Lung (tissue), 12 donors: ENCODE measurements around the gene RAB8B. TPM values are rescaled to one million over a fixed set of nuclear protein-coding genes. Genes with fewer than 3 reads are reported as not detected.

Source experiments
- ATAC-seq: fragments of 200-7000 bp; cut with Tn5 transposase; one replicate; pipeline ENCODE4 v1.9.1; 2020; ENCODE audit warnings: moderate number of reproducible peaks; ENCODE audit not compliant: insufficient read depth, low FRiP score
- DNase-seq, 3 donors: peaks; one replicate each; pipeline ENCODE4 v3.0.0-alpha.2; 2013 to 2017
- H3K27ac ChIP-seq, 2 donors: one replicate each; pipeline ENCODE4 v1.5.1; 2013; ENCODE audit warnings: mild to moderate bottlenecking in 2 of 2, moderate library complexity in 2 of 2, control low read depth in 1 of 2, inconsistent platforms in 1 of 2, low read depth in 1 of 2, low read length in 1 of 2
- H3K27me3 ChIP-seq, 3 donors: one replicate each; pipeline ENCODE4 v1.5.1; 2013; ENCODE audit warnings: low read length in 2 of 3; ENCODE audit not compliant: control insufficient read depth in 3 of 3, insufficient read depth in 3 of 3
- H3K36me3 ChIP-seq, 4 donors: one replicate each; pipeline ENCODE4 v1.5.1; 2013; ENCODE audit warnings: low read length in 4 of 4, mild to moderate bottlenecking in 1 of 4, moderate library complexity in 1 of 4; ENCODE audit not compliant: control insufficient read depth in 4 of 4, insufficient read depth in 4 of 4
- H3K4me1 ChIP-seq, 5 donors: one replicate each; pipeline ENCODE4 v1.5.1; 2013; ENCODE audit warnings: low read length in 5 of 5, mild to moderate bottlenecking in 2 of 5, moderate library complexity in 1 of 5; ENCODE audit not compliant: control insufficient read depth in 5 of 5, insufficient read depth in 5 of 5
- H3K4me3 ChIP-seq: one replicate; pipeline ENCODE4 v1.5.1; 2013; ENCODE audit warnings: mild to moderate bottlenecking, control low read depth, moderate library complexity
- H3K9ac ChIP-seq, 2 donors: one replicate each; pipeline ENCODE4 v1.5.1; 2013; ENCODE audit warnings: low read length in 2 of 2, control low read depth in 1 of 2; ENCODE audit not compliant: insufficient read depth in 1 of 2
- H3K9me3 ChIP-seq, 4 donors: one replicate each; pipeline ENCODE4 v1.5.1; 2013; ENCODE audit warnings: low read length in 3 of 4, mild to moderate bottlenecking in 1 of 4, moderate library complexity in 1 of 4; ENCODE audit not compliant: control insufficient read depth in 4 of 4, insufficient read depth in 3 of 4
- WGBS, 2 donors: extraction: QIAGEN DNeasy Blood & Tissue Kit; methylation state at CpG; one replicate each; pipeline ENCODE4 v1.1.7; 2013; 5-methylcytosine and 5-hydroxymethylcytosine counted together
- polyA plus RNA-seq, 2 donors: library from polyadenylated mRNA; stranded (reverse); fragments of 200-250 nt; gene quantifications; one replicate each; pipeline ENCODE4 v1.2.1, GENCODE V29; 2013
- total RNA-seq, 2 donors: library from RNA; depleted of rRNA in 1 of 2; stranded (reverse); fragments of >200 nt in 1 of 2; gene quantifications; one replicate each; pipeline ENCODE4 v1.2.1, GENCODE V29; 2014 to 2021
- TF ChIP-seq, protein P1 (sequence below): IDR thresholded peaks from 2 replicates; pipeline ENCODE4 v1.5.1; 2012; ENCODE audit warnings: mild to moderate bottlenecking; ENCODE audit errors: control extremely low read depth, extremely low read depth
- donor health status: control.
- donor health status: control.
- donor health status: Bipolar disorder and iron deficiency.
- donor health status: healthy.
- donor health status: DM: yes; HTN: yes; CAD: no.

The RAB8B gene
- total and polyA plus RNA-seq, 4 donors = 10.0 to 88.9 (median 35.7) TPM

DNA sequence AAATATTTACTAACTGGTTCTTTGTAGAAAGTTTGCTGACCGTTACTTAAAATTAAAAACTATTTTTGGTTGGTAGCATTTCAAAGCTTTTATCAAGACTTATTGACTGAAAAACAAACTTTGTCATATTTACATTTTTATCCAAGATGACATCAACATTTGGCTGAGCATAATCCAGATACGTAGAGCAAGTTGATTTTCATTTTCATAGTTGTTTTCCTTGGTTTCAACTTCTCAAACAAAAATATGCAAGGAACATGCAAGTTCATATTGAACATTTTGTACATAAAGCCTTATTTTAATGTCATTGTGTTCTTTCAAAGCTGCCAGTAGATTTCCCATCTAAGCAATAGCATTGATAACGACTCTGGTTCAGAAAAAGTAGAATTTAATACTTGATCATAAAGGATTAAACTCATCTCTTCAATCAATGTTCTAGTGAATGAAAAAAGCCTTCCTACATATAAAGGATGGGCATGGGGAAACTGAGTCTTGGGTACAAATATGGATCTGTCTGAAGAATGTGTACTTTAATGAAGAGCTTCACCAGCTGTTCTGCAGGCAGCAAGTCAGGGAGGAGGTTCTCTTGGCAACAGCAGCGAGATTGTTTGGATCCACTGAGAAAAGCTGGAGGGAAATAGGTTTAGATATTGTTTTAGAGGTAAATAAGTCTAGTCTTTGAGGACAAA, 5.6 kb downstream of the RAB8B start:
- peaks cover 0 to 3% (median 0%) of the 10 kb centered on the region in 4 donors for H3K36me3 ChIP-seq
- peak overlapping the region in 1 of 2 donors; percentile 83 for H3K9ac ChIP-seq
- 63 to 73% methylated on average over 4 of the region's 4 CpGs for WGBS, 2 donors
- ATAC-seq (no peak), DNase-seq (peak; percentile 50 to 88 (median 86))
- peaks cover 3 to 86% (median 38%) of the 10 kb centered on the region in 5 donors for H3K4me1 ChIP-seq
- no peak overlapping the region for H3K27ac ChIP-seq
- TF ChIP-seq, protein P1, sequence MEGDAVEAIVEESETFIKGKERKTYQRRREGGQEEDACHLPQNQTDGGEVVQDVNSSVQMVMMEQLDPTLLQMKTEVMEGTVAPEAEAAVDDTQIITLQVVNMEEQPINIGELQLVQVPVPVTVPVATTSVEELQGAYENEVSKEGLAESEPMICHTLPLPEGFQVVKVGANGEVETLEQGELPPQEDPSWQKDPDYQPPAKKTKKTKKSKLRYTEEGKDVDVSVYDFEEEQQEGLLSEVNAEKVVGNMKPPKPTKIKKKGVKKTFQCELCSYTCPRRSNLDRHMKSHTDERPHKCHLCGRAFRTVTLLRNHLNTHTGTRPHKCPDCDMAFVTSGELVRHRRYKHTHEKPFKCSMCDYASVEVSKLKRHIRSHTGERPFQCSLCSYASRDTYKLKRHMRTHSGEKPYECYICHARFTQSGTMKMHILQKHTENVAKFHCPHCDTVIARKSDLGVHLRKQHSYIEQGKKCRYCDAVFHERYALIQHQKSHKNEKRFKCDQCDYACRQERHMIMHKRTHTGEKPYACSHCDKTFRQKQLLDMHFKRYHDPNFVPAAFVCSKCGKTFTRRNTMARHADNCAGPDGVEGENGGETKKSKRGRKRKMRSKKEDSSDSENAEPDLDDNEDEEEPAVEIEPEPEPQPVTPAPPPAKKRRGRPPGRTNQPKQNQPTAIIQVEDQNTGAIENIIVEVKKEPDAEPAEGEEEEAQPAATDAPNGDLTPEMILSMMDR = no peak
- H3K4me3 ChIP-seq = no peak overlapping the region
- H3K9me3 ChIP-seq = no peaks in the 10 kb centered on the region
- H3K27me3 ChIP-seq = no peaks in the 10 kb centered on the region

DNA sequence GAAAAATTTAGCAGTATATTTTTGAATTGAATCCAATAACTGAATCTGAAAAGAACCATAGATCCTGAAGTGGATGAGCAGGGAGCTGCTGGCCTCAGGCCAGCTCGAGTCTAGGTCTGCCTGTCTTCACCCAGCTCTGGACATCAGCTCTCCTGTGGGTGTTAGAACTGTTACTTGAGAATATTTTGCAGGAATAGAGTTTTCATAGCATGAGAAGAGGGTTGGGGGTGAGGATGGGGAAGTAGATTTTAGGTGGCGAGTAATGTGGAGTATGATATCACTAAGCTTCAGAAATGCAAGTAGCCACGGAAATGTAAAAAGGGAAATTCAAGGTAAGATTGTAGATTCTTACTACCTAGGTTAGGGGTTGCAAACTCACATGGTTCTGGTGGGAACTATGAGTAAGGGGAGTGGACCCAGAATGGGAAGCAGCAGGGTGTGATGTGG, 6.2 kb downstream of the RAB8B start:
- H3K4me1 ChIP-seq = peaks cover 3 to 85% (median 38%) of the 10 kb centered on the region in 5 donors
- H3K9me3 ChIP-seq = no peaks in the 10 kb centered on the region
- H3K27me3 ChIP-seq = no peaks in the 10 kb centered on the region
- 46 to 61% methylated on average over 3 of the region's 3 CpGs for WGBS, 2 donors
- peak overlapping the region in 1 of 2 donors; percentile 83 for H3K9ac ChIP-seq
- H3K27ac ChIP-seq = peak overlapping the region in 1 of 2 donors; percentile 51
- DNase-seq (no peak), ATAC-seq (no peak)
- no peak overlapping the region for H3K4me3 ChIP-seq
- TF ChIP-seq, protein P1 = no peak
- H3K36me3 ChIP-seq = peaks cover 0 to 3% (median 0%) of the 10 kb centered on the region in 4 donors

DNA sequence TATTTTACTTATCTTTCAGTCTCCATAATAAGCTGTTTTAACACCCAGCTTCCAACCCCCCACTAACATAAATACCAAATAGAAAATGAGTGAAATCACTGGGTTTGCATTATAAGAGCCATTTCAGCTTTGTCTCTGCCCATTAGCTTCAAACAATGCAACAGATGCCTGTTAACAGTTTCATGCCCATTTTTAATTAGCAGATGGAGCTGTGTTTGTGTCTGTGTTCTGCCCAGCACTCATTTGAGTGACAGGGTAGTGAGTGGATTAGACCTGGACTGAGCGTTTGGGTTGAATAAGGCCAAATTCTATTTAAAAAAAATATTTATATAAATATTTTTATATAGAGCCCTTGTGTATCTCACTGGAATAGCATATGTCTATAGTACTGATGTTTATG, 7.4 kb downstream of the RAB8B start:
- peak overlapping the region in 1 of 2 donors; percentile 29 for H3K9ac ChIP-seq
- DNase-seq (peak in 1 of 3 donors; percentile 40), ATAC-seq (no peak)
- WGBS, 2 donors = 62 to 83% methylated on average over 1 of the region's 1 CpG
- no peaks in the 10 kb centered on the region for H3K27me3 ChIP-seq
- TF ChIP-seq, protein P1 = no peak
- peaks cover 3 to 81% (median 34%) of the 10 kb centered on the region in 5 donors for H3K4me1 ChIP-seq
- H3K27ac ChIP-seq = no peak overlapping the region
- no peaks in the 10 kb centered on the region for H3K9me3 ChIP-seq
- no peak overlapping the region for H3K4me3 ChIP-seq
- peaks cover 0 to 3% (median 0%) of the 10 kb centered on the region in 4 donors for H3K36me3 ChIP-seq
